PFSK-1 (cell line): ENCODE measurements around the gene CHCHD1.

Experiments
- FOXP2 ChIP-seq: optimal IDR thresholded peaks from 2 replicates; pipeline ENCODE3; 2011; ENCODE audit warnings: borderline replicate concordance, control low read depth, inconsistent platforms; ENCODE audit not compliant: insufficient read depth; ENCODE audit errors: extremely low read length, extremely low read depth
- POLR2AphosphoS5 ChIP-seq: IDR thresholded peaks from 2 replicates; pipeline ENCODE4 v1.6.1; 2012; ENCODE audit warnings: low read depth, mild to moderate bottlenecking, control low read depth, low read length, moderate library complexity
- REST ChIP-seq, 2 experiments: IDR thresholded peaks; 2 replicates each; pipeline versions ENCODE4 v1.6.1 to v1.8.0; 2011 to 2012; ENCODE audit warnings: low read depth in 2 of 2, low read length in 2 of 2, control low read depth in 1 of 2, inconsistent platforms in 1 of 2, mild to moderate bottlenecking in 1 of 2, moderate library complexity in 1 of 2; ENCODE audit not compliant: insufficient read depth in 1 of 2
- SIN3A ChIP-seq: IDR thresholded peaks from 2 replicates; pipeline ENCODE4 v1.6.1; 2012; ENCODE audit warnings: mild to moderate bottlenecking, low read length, moderate library complexity, borderline replicate concordance; ENCODE audit not compliant: insufficient read depth
- TAF1 ChIP-seq: IDR thresholded peaks from 2 replicates; pipeline ENCODE4 v1.6.1; 2012; ENCODE audit warnings: low read length, control low read depth, borderline replicate concordance; ENCODE audit not compliant: insufficient read depth

Gene CHCHD1

GRCh38 chr10:73779018-73779417, 2.8 kb upstream of the CHCHD1 start:
- TF ChIP-seq TAF1 (no peak), REST (IDR thresholded peaks at IDR 0.05; ENCODE audit: insufficient read depth in 1 of 2, low read depth in 2 of 2, low read length in 2 of 2) (no peak), POLR2AphosphoS5 (no peak), SIN3A (no peak), FOXP2 (no peak)

- no peak for TF ChIP-seq FOXP2
- TF ChIP-seq TAF1: no peak
- no peak for TF ChIP-seq SIN3A
- 0 out of 2 replicates have a peak, but pooled peaks have one; percentile 25 for TF ChIP-seq POLR2AphosphoS5
Measured at GRCh38 chr10:73779539-73780197, 2.2 kb upstream of the CHCHD1 start.

- TF ChIP-seq POLR2AphosphoS5 (no peak), FOXP2 (no peak), TAF1 (no peak), SIN3A (no peak), REST (IDR thresholded peaks at IDR 0.05; ENCODE audit: insufficient read depth in 1 of 2, low read depth in 2 of 2, low read length in 2 of 2) (no peak)
Measured at GRCh38 chr10:73780301-73780700, 1.5 kb upstream of the CHCHD1 start.

GRCh38 chr10:73780966-73781365, 882 bp upstream of the CHCHD1 start:
- TF ChIP-seq POLR2AphosphoS5 (no peak), REST (IDR thresholded peaks at IDR 0.05; ENCODE audit: insufficient read depth in 1 of 2, low read depth in 2 of 2, low read length in 2 of 2) (no peak), TAF1 (no peak), SIN3A (no peak), FOXP2 (no peak)

GRCh38 chr10:73781548-73781878, 335 bp upstream of the CHCHD1 start:
- TF ChIP-seq POLR2AphosphoS5: no peak
- no peak for TF ChIP-seq TAF1
- no peak for TF ChIP-seq FOXP2
- no peak for TF ChIP-seq SIN3A
- TF ChIP-seq REST (IDR thresholded peaks at IDR 0.05; ENCODE audit: insufficient read depth in 1 of 2, low read depth in 2 of 2, low read length in 2 of 2): no peak
